HUES6 (cell line): ENCODE measurements around the gene RASSF10.
A peak's percentile ranks its signal among the peaks of the same experiment; 100 is the strongest.

ENCODE experiments used
- H3K27ac ChIP-seq: 2 replicates; pipeline ENCODE4 v1.7.0; 2013; ENCODE audit warnings: low read depth, mild to moderate bottlenecking, low read length, inconsistent platforms
- H3K27me3 ChIP-seq: 2 replicates; pipeline ENCODE4 v1.6.1; 2013; ENCODE audit warnings: low read length; ENCODE audit not compliant: control insufficient read depth, insufficient read depth
- H3K36me3 ChIP-seq: 2 replicates; pipeline ENCODE4 v1.6.1; 2013; ENCODE audit warnings: low read length; ENCODE audit not compliant: control insufficient read depth, insufficient read depth
- H3K4me1 ChIP-seq: 2 replicates; pipeline ENCODE4 v1.6.1; 2013; ENCODE audit warnings: low read length; ENCODE audit not compliant: control insufficient read depth, insufficient read depth
- H3K4me3 ChIP-seq: 2 replicates; pipeline ENCODE4 v1.5.1; 2013; ENCODE audit warnings: low read depth, low read length
- H3K9ac ChIP-seq: one replicate; pipeline ENCODE4 v1.6.1; 2013; ENCODE audit warnings: mild to moderate bottlenecking, low read length
- H3K9me3 ChIP-seq: 2 replicates; pipeline ENCODE4 v1.6.1; 2013; ENCODE audit warnings: low read depth, low read length; ENCODE audit not compliant: control insufficient read depth, insufficient read depth

Gene RASSF10

DNA sequence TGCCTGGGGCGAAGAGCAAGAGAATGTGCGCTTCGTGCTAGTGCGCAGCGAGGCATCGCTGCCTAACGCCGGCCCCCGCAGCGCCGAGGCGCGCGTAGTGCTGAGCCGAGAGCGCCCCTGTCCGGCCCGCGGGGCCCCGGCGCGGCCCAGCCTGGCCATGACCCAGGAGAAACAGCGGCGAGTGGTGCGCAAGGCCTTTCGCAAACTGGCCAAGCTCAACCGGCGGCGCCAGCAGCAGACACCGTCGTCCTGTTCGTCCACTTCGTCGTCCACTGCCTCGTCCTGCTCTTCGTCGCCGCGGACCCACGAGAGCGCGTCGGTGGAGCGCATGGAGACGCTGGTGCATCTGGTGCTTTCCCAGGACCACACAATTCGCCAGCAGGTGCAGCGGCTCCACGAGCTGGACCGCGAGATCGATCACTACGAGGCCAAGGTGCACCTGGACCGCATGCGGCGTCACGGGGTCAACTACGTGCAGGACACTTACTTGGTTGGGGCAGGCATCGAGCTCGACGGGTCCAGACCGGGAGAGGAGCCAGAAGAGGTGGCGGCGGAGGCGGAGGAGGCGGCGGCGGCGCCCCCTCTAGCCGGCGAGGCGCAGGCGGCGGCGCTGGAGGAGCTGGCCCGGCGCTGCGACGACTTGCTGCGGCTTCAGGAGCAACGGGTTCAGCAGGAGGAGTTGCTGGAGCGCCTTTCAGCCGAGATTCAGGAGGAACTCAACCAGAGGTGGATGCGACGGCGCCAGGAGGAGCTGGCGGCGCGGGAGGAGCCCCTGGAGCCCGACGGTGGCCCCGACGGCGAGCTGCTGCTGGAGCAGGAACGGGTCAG lies 1.0 kb downstream of the RASSF10 start:
- Histone ChIP-seq H3K4me3 (peak overlapping the region; percentile 68), H3K27me3 (peaks cover 75% of the 10 kb centered on the region), H3K27ac (no peak overlapping the region), H3K9ac (peak overlapping the region; percentile 41), H3K36me3 (no peaks in the 10 kb centered on the region), H3K9me3 (peaks cover 7% of the 10 kb centered on the region; the same call in 1 of the 2 replicates), H3K4me1 (peaks cover 30% of the 10 kb centered on the region)

GRCh38 chr11:13010749-13011465 lies 1.8 kb downstream of the RASSF10 start:
- Histone ChIP-seq H3K9me3 (peaks cover 7% of the 10 kb centered on the region; the same call in 1 of the 2 replicates), H3K27me3 (peaks cover 75% of the 10 kb centered on the region), H3K9ac (peak overlapping the region; percentile 41), H3K4me1 (peaks cover 30% of the 10 kb centered on the region), H3K27ac (no peak overlapping the region), H3K36me3 (no peaks in the 10 kb centered on the region), H3K4me3 (peak overlapping the region; percentile 68)

- Histone ChIP-seq H3K9me3 (0 out of 2 replicates have a peak, but pooled peaks cover under 1% of the 10 kb centered on the region), H3K9ac (no peak overlapping the region), H3K36me3 (no peaks in the 10 kb centered on the region), H3K27ac (no peak overlapping the region), H3K4me3 (peak overlapping the region; percentile 50), H3K4me1 (peaks cover 30% of the 10 kb centered on the region), H3K27me3 (peaks cover 69% of the 10 kb centered on the region)
Measured at GRCh38 chr11:13011466-13012055, 2.4 kb downstream of the RASSF10 start.

DNA sequence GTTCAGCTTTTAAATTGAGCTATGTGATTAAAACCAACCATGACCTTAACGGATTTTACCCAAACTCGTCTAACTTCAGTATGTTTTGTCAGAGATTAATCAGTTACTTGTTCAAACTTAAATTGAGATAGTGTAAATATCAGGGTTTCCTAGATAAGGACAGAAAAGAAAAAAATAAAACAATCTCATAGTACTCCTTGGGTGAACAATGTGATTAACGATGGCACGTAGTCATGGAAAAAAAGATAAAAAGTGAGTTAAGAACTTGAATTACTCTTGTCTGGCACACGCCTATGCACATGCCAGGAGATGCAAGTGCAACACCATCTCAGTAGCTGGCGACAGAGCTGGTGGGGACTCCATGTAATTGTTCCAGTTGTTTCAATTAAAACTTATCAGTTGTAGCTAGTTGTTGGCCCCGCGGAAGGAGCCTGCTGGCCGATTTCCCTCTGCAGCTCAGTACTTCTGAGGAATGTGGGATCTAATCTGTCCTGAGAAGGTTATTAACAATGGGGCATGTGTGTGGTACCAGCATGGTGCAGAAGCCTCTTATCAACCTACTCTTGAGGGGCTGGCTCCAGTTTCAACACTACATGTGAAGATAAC lies 3.0 kb downstream of the RASSF10 start:
- peak overlapping the region; percentile 50; the same call in 1 of the 2 replicates for H3K4me3 ChIP-seq
- H3K27ac ChIP-seq: no peak overlapping the region
- H3K36me3 ChIP-seq: no peaks in the 10 kb centered on the region
- H3K27me3 ChIP-seq: peaks cover 64% of the 10 kb centered on the region
- peaks cover 30% of the 10 kb centered on the region for H3K4me1 ChIP-seq
- no peak overlapping the region for H3K9ac ChIP-seq
- no peaks in the 10 kb centered on the region for H3K9me3 ChIP-seq

DNA sequence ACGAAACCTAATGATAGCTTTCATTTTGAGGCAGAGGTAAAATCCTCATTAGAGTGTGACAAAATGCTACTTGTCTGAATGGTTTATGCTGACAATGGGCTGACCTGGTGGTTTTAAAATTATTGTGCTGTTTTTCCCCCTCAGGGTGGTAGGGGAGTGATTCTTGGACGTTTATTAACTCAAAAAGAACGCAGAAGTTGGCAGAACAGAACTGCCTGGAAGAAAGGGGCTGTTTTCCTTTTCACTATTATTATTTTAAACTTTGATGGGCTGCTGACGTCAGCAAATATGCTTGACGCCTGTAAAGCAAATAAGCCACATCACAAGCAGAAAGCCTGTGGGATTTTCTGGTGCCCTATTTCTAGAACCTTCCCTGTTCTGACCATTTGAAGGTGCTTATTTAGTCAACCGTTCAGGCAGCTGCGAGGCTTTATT lies 4.0 kb downstream of the RASSF10 start:
- Histone ChIP-seq H3K4me3 (no peak overlapping the region), H3K27ac (no peak overlapping the region), H3K9me3 (no peaks in the 10 kb centered on the region), H3K27me3 (peaks cover 55% of the 10 kb centered on the region), H3K4me1 (peaks cover 26% of the 10 kb centered on the region), H3K9ac (no peak overlapping the region), H3K36me3 (no peaks in the 10 kb centered on the region)

- no peak overlapping the region for H3K27ac ChIP-seq
- H3K4me1 ChIP-seq: peaks cover 18% of the 10 kb centered on the region
- H3K27me3 ChIP-seq: peaks cover 29% of the 10 kb centered on the region
- H3K4me3 ChIP-seq: no peak overlapping the region
- H3K9me3 ChIP-seq: no peaks in the 10 kb centered on the region
- H3K36me3 ChIP-seq: no peaks in the 10 kb centered on the region
- no peak overlapping the region for H3K9ac ChIP-seq
Measured at GRCh38 chr11:13015753-13016152, 6.6 kb downstream of the RASSF10 start.

GRCh38 chr11:13016415-13016814 lies 7.3 kb downstream of the RASSF10 start:
- no peaks in the 10 kb centered on the region for H3K9me3 ChIP-seq
- H3K4me1 ChIP-seq: peaks cover 15% of the 10 kb centered on the region
- peaks cover 23% of the 10 kb centered on the region for H3K27me3 ChIP-seq
- no peak overlapping the region for H3K27ac ChIP-seq
- H3K36me3 ChIP-seq: no peaks in the 10 kb centered on the region
- H3K9ac ChIP-seq: no peak overlapping the region
- H3K4me3 ChIP-seq: no peak overlapping the region

DNA sequence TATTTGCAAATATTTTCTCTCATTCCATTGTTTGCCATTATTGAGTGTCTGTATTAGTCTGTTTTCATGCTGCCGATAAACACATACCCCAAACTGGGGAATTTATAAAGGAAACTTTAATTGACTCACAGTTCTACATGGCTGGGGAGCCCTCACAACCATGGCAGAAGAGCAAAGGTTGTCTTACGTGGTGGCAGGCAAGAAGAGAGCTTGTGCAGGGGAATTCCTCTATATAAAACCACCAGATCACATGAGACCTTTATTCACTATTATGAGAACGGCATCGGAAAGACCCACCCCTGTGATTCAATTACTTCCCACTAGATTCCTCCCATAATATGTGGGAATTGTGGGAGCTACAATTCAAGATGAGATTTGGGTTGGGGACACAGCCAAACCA lies 10.2 kb downstream of the RASSF10 start:
- no peaks in the 10 kb centered on the region for H3K9me3 ChIP-seq
- no peak overlapping the region for H3K27ac ChIP-seq
- no peaks in the 10 kb centered on the region for H3K4me1 ChIP-seq
- no peaks in the 10 kb centered on the region for H3K27me3 ChIP-seq
- H3K36me3 ChIP-seq: no peaks in the 10 kb centered on the region
- H3K9ac ChIP-seq: no peak overlapping the region
- no peak overlapping the region for H3K4me3 ChIP-seq

DNA sequence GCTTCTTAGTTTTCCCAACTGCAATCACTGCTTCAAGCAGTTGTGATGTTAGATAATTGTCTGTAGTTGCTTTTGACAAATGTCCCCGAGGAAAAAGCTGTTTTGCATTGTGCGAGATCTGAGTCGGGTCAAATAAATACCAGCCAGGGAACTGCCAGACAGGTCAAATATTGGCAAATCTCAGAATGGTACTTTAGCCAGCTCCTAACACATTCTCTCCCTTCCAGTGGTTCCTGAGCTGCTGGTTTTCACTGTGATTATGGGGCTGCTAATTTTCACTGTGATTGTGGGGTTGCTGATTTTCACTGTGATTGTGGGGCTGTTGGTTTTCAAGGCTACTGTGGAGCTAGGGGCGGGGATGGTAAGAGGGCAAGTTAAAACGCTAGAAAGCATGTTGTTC lies 14.3 kb downstream of the RASSF10 start:
- Histone ChIP-seq H3K27ac (no peak overlapping the region), H3K36me3 (no peaks in the 10 kb centered on the region), H3K4me3 (no peak overlapping the region), H3K9ac (no peak overlapping the region), H3K4me1 (no peaks in the 10 kb centered on the region), H3K9me3 (no peaks in the 10 kb centered on the region), H3K27me3 (no peaks in the 10 kb centered on the region)

DNA sequence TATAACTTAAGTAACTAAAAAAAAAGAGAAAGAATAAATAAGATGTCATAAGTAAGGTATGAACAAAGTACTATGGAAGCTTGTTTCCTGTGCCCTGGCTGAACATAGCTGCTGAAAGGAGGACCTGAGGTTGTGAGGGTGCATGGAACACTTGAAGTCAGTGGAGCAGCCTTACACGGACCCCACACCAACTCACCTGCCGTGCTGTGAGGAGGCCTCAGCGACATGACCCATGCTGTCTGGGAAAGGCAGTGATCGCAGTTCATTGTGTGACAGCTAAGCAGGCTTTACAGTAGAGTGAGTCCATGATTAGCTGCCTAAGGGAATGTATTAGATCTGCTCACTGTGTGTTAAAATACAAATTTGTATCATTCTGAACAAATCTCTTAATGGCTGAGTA lies 17.6 kb downstream of the RASSF10 start:
- Histone ChIP-seq H3K9me3 (no peaks in the 10 kb centered on the region), H3K27ac (no peak overlapping the region), H3K9ac (no peak overlapping the region), H3K4me1 (no peaks in the 10 kb centered on the region), H3K27me3 (no peaks in the 10 kb centered on the region), H3K36me3 (no peaks in the 10 kb centered on the region), H3K4me3 (no peak overlapping the region)
